Thoracic aorta (tissue), 2 donors: Measurements from ENCODE around the gene RCOR1. TPM values are rescaled to one million over a fixed set of nuclear protein-coding genes. Genes with fewer than 3 reads are reported as not detected.

Source experiments
- ATAC-seq: fragments of 150-250 bp; one replicate; pipeline ENCODE4 v1.8.0; 2017; ENCODE audit warnings: low read depth; ENCODE audit not compliant: insufficient number of reproducible peaks, low FRiP score
- DNase-seq: peaks from one replicate; pipeline ENCODE4 v3.0.0-alpha.2; 2020; ENCODE audit warnings: low spot score
- H3K27ac ChIP-seq, 2 donors: fragments of 200-600 bp; sonication (generic); 1 replicate in 1 of 2; 2 replicates in 1 of 2; pipeline ENCODE4 v1.5.1; 2016; ENCODE audit warnings: mild to moderate bottlenecking in 2 of 2, moderate library complexity in 2 of 2
- H3K27me3 ChIP-seq: fragments of 200-600 bp; sonication (generic); replicated peaks from 2 replicates; pipeline ENCODE4 v1.6.0; 2016; ENCODE audit warnings: mild to moderate bottlenecking; ENCODE audit not compliant: insufficient read depth
- H3K36me3 ChIP-seq: fragments of 200-600 bp; sonication (generic); one replicate; pipeline ENCODE4 v1.5.1; 2016
- H3K4me1 ChIP-seq, 2 donors: fragments of 200-600 bp; sonication (generic); 1 replicate in 1 of 2; 2 replicates in 1 of 2; pipeline versions ENCODE4 v1.5.1 to v1.6.0; 2016; ENCODE audit warnings: low read depth in 2 of 2, mild to moderate bottlenecking in 1 of 2; ENCODE audit not compliant: control insufficient read depth in 1 of 2
- H3K4me3 ChIP-seq: fragments of 200-600 bp; sonication (generic); 2 replicates; pipeline ENCODE4 v1.5.1; 2016; ENCODE audit warnings: mild to moderate bottlenecking
- H3K9me3 ChIP-seq: fragments of 200-600 bp; sonication (generic); 2 replicates; pipeline ENCODE4 v1.5.1; 2016
- CTCF ChIP-seq: fragments of 200-600 bp; sonication (generic); IDR thresholded peaks from one replicate; pipeline ENCODE4 v1.5.1; 2019; ENCODE audit warnings: antibody characterized with exemption
- total RNA-seq, 2 donors: library from RNA; depleted of rRNA; stranded (reverse); fragments of >200 nt; gene quantifications; one replicate each; pipeline versions ENCODE4 v1.1.0 to v1.2.3, GENCODE V29; 2016

Gene RCOR1
- total RNA-seq, 2 donors from 2014 or later, result 6.5 to 17.1 TPM

GRCh38 chr14:102770147-102771123 lies 178.0 kb downstream of the RCOR1 start:
- Histone ChIP-seq H3K9me3 (no peaks in the 10 kb centered on the region), H3K4me3 (no peak overlapping the region), H3K4me1 (no peaks in the 10 kb centered on the region), H3K27ac (no peak overlapping the region), H3K27me3 (no peaks in the 10 kb centered on the region), H3K36me3 (no peaks in the 10 kb centered on the region)
- DNase-seq (no peak), ATAC-seq (no peak)
- no peak for TF ChIP-seq CTCF

GRCh38 chr14:102771144-102771543 lies 178.7 kb downstream of the RCOR1 start:
- ATAC-seq, result no peak
- Histone ChIP-seq H3K36me3 (no peaks in the 10 kb centered on the region), H3K4me3 (no peak overlapping the region), H3K27me3 (no peaks in the 10 kb centered on the region), H3K27ac (no peak overlapping the region), H3K9me3 (no peaks in the 10 kb centered on the region), H3K4me1 (no peaks in the 10 kb centered on the region)
- DNase-seq, result no peak
- no peak for TF ChIP-seq CTCF

GRCh38 chr14:102772781-102773570 lies 180.5 kb downstream of the RCOR1 start:
- H3K4me3 ChIP-seq, result no peak overlapping the region
- peaks cover 0 to 6% of the 10 kb centered on the region in 2 donors for H3K4me1 ChIP-seq
- H3K36me3 ChIP-seq, result no peaks in the 10 kb centered on the region
- DNase-seq (no peak), ATAC-seq (no peak)
- no peaks in the 10 kb centered on the region for H3K9me3 ChIP-seq
- TF ChIP-seq CTCF, result no peak
- H3K27me3 ChIP-seq, result no peaks in the 10 kb centered on the region
- no peak overlapping the region for H3K27ac ChIP-seq

- Histone ChIP-seq H3K27ac (no peak overlapping the region), H3K4me3 (no peak overlapping the region), H3K4me1 (peaks cover 10 to 16% of the 10 kb centered on the region in 2 donors), H3K27me3 (no peaks in the 10 kb centered on the region), H3K9me3 (no peaks in the 10 kb centered on the region), H3K36me3 (no peaks in the 10 kb centered on the region)
- ATAC-seq (no peak), DNase-seq (no peak)
- TF ChIP-seq CTCF, result peak; percentile 72
Measured at GRCh38 chr14:102774391-102775153, 182.1 kb downstream of the RCOR1 start.
